ENCODE measurements around the gene ATF6B. TPM values are rescaled to one million over a fixed set of nuclear protein-coding genes. Genes with fewer than 3 reads are reported as not detected.

The ATF6B gene
- total and polyA plus RNA-seq, 2 of the 8 experiments (the other 6 are each of a cell fraction or from before 2014, with no cell fraction given): 38.1 to 42.2 TPM

DNA sequence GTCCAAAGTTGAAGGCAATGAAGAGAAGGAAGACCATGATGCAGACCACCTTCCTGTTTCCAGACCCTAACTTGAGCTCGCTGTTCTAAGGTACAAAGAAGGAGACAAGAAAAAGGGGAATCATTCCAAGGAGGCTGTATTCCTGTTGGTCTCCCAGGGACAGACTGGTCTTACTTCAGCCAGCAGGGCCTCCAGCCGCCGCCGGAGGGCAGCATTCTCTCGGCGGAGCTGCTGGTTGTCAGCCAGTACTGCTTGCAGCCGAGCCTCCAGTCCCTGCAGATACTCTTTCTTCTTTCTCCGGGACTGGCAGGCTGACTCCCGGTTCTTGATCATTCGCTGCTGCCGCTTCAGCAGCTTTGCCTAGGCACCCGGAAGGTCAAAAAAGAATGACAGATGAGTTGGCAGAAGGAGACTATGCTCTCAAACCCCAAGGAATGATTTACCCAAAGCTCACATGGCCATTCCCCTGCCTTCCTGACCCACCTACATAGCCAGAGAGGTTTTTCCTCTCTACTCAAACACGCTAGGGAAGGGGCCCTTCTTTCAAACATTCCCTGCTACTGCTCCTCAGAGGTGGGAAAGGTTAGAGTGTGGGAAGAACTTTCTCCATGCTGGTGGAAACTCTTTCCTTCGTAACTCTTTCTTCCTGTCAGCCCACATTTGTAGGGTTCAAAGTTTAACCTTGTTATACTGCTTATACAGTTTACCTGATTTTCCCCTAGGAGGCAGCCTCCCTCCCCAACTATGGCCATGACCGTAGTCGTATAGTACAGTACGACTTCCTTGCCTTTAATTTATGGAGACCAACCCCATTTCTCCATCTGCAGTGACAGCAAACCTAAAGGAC, 9.0 kb downstream of the ATF6B start:
- FAIRE-seq: no peak
- ChIA-PET CTCF (ENCODE audit: partially characterized antibody) (interaction anchor here (0.7 to 6.1 kb wide), 37 partner anchors 10 to 835 kb away, joined by 3 to 76 read pairs (median 5); partner anchors contain the start of genes ATF6B, CLIC1, EGFL8 and FKBPL), POLR2A (ENCODE audit: partially characterized antibody) (interaction anchor here (0.7 to 3.0 kb wide), 8 partner anchors 10 to 74 kb away, joined by 3 to 21 read pairs (median 6); partner anchors contain the start of genes ATF6B, FKBPL, GPSM3 and PRRT1)
- H4K5ac ChIP-seq (ENCODE audit: insufficient read length, low read depth, low read length): no peak overlapping the region
- no peak overlapping the region for H4K8ac ChIP-seq (ENCODE audit: extremely low read depth, insufficient read depth, low read length)
- 46% methylated on average over 16 of the region's 17 CpGs; no CpG with 5 or more reads in 1 of the 2 experiments for WGBS, 2 experiments (ENCODE audit: extremely low coverage in 1 of 2, insufficient coverage in 1 of 2, insufficient read length in 1 of 2, insufficient replicate concordance in 2 of 2, low coverage in 1 of 2, low lambda C conversion rate in 2 of 2, missing lambda C conversion rate in 1 of 2)
- no peak overlapping the region for H3K9ac ChIP-seq (replicated peaks in 1 of 4; ENCODE audit: extremely low read depth in 1 of 4, low read depth in 3 of 4, low read length in 3 of 4)
- no peak overlapping the region for H2BK5ac ChIP-seq (ENCODE audit: low read depth, low read length)
- no peak overlapping the region for H3K4ac ChIP-seq (replicated peaks; ENCODE audit: insufficient read length, low read depth, low read length)
- peaks cover 9 to 30% (median 16%) of the 10 kb centered on the region in 4 experiments; a peak in 7 of 8 replicates for H3K36me3 ChIP-seq (ENCODE audit: control insufficient read depth in 2 of 4, insufficient read depth in 4 of 4, low read length in 3 of 4)
- no peak overlapping the region for H2BK12ac ChIP-seq (ENCODE audit: low read depth, low read length)
- no peak overlapping the region for H3K23ac ChIP-seq (ENCODE audit: insufficient read length)
- H4K91ac ChIP-seq (replicated peaks; ENCODE audit: insufficient read length, low read length): no peak overlapping the region
- H2BK20ac ChIP-seq (ENCODE audit: low read length): no peak overlapping the region
- peaks cover 5 to 7% of the 10 kb centered on the region in 2 experiments for H4K20me1 ChIP-seq (replicated peaks in 1 of 2; ENCODE audit: control insufficient read depth in 1 of 2, insufficient read depth in 2 of 2, low read length in 2 of 2)
- DNase-seq (ENCODE audit: low read depth in 1 of 2, low spot score in 2 of 2): peak; percentile 73 to 88
- no peaks in the 10 kb centered on the region for H3K27me3 ChIP-seq (replicated peaks in 1 of 4; ENCODE audit: control insufficient read depth in 3 of 4, extremely low read depth in 1 of 4, insufficient read depth in 3 of 4, low read length in 3 of 4)
- H3K79me1 ChIP-seq (ENCODE audit: low read depth, low read length): no peaks in the 10 kb centered on the region
- H3K27ac ChIP-seq (ENCODE audit: low read depth, low read length): no peak overlapping the region
- no peak overlapping the region for H3K14ac ChIP-seq (ENCODE audit: insufficient read length)
- H3K9me3 ChIP-seq (ENCODE audit: insufficient read depth in 2 of 2, low read depth in 1 of 2, low read length in 1 of 2): no peaks in the 10 kb centered on the region
- no peaks in the 10 kb centered on the region for H3K79me2 ChIP-seq (ENCODE audit: control insufficient read depth in 1 of 2, insufficient read depth in 2 of 2, low read length in 2 of 2)
- no peaks in the 10 kb centered on the region for H3K23me2 ChIP-seq (ENCODE audit: low read depth, low read length)
- H2BK120ac ChIP-seq (replicated peaks; ENCODE audit: low read depth, low read length): no peak overlapping the region
- no peak for TF ChIP-seq POLR2AphosphoS5 (IDR thresholded peaks at IDR 0.05; ENCODE audit: low read depth, low read length)
- TF ChIP-seq EZH2 (IDR thresholded peaks at IDR 0.05; ENCODE audit: low read depth, low read length, severe bottlenecking): no peak
- TF ChIP-seq GTF2F1 (IDR thresholded peaks at IDR 0.05; ENCODE audit: borderline replicate concordance, low read depth, low read length): no peak
- TF ChIP-seq, protein P1, sequence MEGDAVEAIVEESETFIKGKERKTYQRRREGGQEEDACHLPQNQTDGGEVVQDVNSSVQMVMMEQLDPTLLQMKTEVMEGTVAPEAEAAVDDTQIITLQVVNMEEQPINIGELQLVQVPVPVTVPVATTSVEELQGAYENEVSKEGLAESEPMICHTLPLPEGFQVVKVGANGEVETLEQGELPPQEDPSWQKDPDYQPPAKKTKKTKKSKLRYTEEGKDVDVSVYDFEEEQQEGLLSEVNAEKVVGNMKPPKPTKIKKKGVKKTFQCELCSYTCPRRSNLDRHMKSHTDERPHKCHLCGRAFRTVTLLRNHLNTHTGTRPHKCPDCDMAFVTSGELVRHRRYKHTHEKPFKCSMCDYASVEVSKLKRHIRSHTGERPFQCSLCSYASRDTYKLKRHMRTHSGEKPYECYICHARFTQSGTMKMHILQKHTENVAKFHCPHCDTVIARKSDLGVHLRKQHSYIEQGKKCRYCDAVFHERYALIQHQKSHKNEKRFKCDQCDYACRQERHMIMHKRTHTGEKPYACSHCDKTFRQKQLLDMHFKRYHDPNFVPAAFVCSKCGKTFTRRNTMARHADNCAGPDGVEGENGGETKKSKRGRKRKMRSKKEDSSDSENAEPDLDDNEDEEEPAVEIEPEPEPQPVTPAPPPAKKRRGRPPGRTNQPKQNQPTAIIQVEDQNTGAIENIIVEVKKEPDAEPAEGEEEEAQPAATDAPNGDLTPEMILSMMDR (IDR thresholded peaks at IDR 0.05; ENCODE audit: control extremely low read depth in 1 of 3, insufficient read depth in 1 of 3, low read depth in 1 of 3, low read length in 3 of 3): peak; percentile 94 to 96 (median 95)
- TF ChIP-seq RAD21 (IDR thresholded peaks at IDR 0.05 in 1 of 2, conservative IDR thresholded peaks at IDR 0.05 in 1 of 2; ENCODE audit: low read depth in 2 of 2, low read length in 2 of 2): peak; percentile 92 to 94
- peak in 1 of 2 experiments; percentile 67; a peak in 1 of 4 replicates for TF ChIP-seq SIN3A (conservative IDR thresholded peaks at IDR 0.05 in 1 of 2, IDR thresholded peaks at IDR 0.05 in 1 of 2; ENCODE audit: low read depth in 1 of 2, low read length in 2 of 2)
- no peak overlapping the region for H2BK15ac ChIP-seq (ENCODE audit: low read length)
- H3K18ac ChIP-seq (ENCODE audit: extremely low read depth, low read length): no peak overlapping the region
- H3K4me2 ChIP-seq (ENCODE audit: insufficient read depth in 1 of 2, low read depth in 2 of 2, low read length in 2 of 2): no peak overlapping the region
- no peak overlapping the region for H3K56ac ChIP-seq (replicated peaks; ENCODE audit: insufficient read length, low read depth, low read length)
- no peak overlapping the region for H2AK5ac ChIP-seq (ENCODE audit: low read depth, low read length)
- no peak overlapping the region for H3K4me3 ChIP-seq (ENCODE audit: extremely low read depth in 1 of 4, insufficient read depth in 2 of 4, low read depth in 3 of 4, low read length in 4 of 4)
- H2AFZ ChIP-seq (ENCODE audit: low read length): no peak overlapping the region
- H3K4me1 ChIP-seq (replicated peaks in 1 of 4; ENCODE audit: control insufficient read depth in 3 of 4, insufficient read depth in 4 of 4, low read length in 3 of 4): peaks cover 0 to 2% (median 0%) of the 10 kb centered on the region in 4 experiments; a peak in 2 of 7 replicates

Data from H1 (cell line).